T-helper 1 cell treated with Interleukin-12 subunit alpha and Interleukin-12 subunit beta and Interleukin-4 antibody, amounts not matched to agents 30 ng/mL and 1 ng/mL, for 36 hours (primary cell): ENCODE data around the gene TUBB6. TPM values are rescaled to one million over a fixed set of nuclear protein-coding genes. Genes with fewer than 3 reads are reported as not detected.

Experiments
- intact Hi-C: fragments of 100-400 bp; cut with micrococcal nuclease; formaldehyde crosslinking; loops from one replicate; pipeline ENCODE4 v1.15.1; 2024
- total RNA-seq: library from RNA; stranded (reverse); gene quantifications from 2 replicates; pipeline ENCODE4 v1.2.3, GENCODE V29; 2022

TUBB6 gene
- total RNA-seq, 1 donor from 2014 or later: 16.0 TPM

GRCh38 chr18:12290086-12290485 is 18.0 kb upstream of the TUBB6 start:
- intact Hi-C loops: no loop called here

GRCh38 chr18:12291161-12291560 is 16.9 kb upstream of the TUBB6 start:
- intact Hi-C loops: no loop called here

DNA sequence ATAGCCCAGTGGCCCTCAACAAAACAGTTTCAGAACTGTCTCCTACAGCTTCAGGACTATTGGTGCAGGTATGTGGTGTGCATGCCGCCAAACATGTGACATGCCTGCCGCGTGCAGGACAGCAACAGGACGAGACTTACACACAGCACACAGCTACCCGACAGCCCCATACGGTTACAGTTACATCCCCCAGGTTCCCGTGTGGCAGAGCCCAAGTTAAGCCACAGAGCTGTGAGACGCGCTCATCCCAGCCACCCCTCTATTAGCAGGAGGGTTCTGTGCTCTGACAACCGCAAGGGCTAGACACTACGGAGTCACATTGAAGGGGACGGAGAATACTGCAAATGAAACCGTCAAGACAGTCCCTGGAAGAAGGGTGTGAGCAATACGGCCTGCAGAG is 16.4 kb upstream of the TUBB6 start:
- intact Hi-C loops: no loop called here

DNA sequence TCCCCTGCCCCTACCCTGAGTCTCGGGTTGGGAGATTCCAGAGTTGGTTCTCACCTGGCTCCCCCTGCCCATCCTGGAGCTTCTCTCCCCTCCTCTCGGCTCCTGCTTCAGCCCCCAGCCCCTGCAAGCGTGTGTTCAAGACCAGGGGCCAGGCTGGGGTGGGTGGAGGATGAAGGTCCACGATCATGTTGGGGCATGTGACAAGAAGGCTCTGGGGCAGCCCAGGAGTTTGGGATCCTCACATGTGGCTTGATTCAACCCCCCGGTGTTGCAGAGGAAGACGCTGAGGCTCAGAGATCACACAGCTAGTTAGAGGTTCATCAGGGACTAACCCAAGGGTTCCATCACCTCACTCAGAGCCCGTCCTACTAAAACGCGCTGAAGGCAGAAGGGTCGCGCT is 14.2 kb upstream of the TUBB6 start:
- intact Hi-C loops: no loop called here

GRCh38 chr18:12295389-12296086 is 12.5 kb upstream of the TUBB6 start:
- intact Hi-C loops: no loop called here

DNA sequence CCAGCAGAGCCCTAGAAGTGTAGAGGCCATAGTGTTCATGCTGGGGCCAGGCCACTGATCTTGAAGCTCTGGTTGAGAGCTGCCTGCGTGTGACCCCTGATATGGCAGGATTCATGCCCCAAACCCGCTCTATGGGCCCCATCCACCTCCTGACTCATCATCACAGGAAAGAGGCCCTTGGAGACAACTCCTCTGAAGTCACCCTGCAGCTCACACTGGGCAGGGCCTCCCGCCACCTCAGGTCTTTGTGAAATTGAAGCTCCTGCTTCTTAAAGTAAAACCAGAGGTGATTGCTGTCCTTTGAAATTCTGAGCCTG is 12.0 kb upstream of the TUBB6 start:
- intact Hi-C loops: no loop called here

DNA sequence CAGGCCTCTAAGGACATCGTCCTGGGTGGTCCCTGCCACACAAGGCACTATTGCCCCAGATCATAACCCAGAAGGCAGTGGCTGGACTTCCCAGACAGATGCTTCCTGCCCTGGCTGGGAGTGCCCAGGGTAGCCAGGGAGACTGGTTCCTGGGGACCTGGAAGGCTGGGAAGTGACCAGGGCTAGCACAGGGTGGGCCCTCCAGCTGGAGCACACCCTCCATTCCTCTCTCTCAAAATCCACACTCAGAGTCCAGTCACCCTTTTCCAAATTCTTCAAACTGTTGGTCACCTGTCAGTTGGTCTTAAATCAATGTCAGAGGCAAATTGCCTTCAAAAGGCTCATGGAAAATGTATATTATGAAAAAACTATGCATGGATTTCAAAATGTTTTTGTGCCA is 11.6 kb upstream of the TUBB6 start:
- intact Hi-C loops: no loop called here

DNA sequence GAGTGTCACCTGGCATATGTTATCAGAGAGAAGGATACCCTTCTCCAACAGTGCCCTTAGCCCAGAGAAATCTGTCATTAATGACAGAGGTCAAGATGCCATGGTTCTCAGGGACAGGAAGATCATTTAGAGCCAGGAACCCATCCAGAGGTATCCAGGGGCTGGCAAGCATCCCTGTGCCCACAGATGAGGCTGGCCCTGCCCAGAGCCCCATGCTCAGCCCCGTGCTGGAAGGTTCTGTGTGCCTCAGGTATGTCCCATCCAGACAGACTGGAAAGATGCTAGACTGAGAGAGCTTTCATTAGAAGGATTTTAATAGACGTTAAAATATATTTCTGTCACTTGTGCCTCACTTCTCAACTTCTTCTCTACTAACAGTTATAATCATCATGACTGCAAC is 8.2 kb upstream of the TUBB6 start:
- intact Hi-C loops: no loop called here

GRCh38 chr18:12301263-12302005 is 6.6 kb upstream of the TUBB6 start:
- intact Hi-C loops: no loop called here

- intact Hi-C loops: no loop called here
Observed at GRCh38 chr18:12302391-12303147, 5.5 kb upstream of the TUBB6 start.

DNA sequence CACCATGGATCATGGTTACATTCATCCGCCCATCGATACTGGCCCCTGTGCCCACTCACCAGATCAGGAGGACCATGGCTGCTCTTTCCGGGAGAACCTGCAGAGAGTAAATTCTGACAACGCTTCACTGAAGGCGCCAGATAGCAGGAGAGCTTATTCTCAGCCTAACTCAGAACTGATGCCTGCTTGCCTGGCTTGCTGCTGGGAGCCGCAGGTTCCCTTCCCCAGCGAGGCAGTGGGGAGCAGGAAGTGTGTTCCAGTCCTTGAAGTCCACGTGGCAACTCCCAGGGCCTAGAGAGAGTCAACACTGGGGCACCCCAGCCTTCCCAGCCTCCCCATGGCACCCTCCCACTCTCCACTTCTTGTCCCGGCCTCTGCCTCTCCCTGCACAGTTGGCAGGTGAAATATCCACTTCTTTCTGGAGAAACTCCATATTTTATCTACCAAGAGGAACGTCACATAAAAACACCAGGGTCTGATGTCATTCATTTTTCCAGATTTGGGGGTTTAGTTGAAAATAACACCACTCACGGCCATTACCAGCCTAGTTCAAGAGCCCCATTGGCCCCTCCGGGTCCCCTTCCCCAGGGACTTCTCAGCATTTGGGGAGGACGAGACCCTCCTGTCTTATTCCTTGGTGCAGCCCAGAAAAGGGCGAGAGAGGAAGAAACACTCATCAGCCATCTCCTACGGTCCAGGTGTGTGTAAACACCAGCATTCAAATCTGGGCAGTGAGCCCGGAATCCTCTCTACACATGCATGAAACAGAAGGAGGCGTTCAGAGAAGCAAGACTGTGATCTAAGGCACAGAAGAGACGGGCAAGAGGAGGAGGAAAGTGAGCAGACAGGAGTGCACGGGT is 3.5 kb upstream of the TUBB6 start:
- intact Hi-C loops: no loop called here

- intact Hi-C loops: no loop called here
Observed at GRCh38 chr18:12305211-12305610, 2.8 kb upstream of the TUBB6 start.

DNA sequence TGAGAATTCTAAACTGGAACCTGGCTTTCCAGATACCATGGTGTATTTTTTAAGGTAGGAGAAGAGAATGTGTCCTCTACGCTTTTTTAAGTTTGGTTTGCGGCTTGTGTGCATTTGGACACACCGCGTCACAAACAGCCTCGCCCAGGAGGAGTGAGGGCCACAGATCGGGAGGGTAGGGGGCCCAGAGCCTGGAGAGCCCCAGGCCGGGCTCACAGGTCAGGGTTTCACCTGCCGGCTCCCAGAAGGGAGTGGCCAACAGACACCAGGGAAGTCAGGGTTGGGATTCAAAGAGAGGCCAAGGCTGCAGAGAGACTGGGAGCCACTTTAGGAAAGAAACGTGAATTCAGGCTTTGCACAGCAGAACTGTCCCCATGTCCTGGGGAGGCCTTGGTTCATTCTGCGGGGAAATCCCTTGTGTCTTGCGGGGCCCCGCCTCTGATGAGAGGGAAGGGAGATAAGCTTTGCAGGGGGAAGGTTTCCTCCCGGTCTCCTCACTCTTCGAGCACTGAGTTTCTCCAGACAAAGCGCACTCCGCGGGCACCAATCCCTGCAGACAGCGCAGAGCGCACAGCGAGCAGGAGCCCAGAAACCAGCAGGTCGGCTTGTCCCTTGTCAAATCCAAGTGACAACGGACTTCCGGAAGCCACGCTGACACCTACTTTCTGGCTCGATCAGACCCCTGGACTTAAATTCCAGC is 2.0 kb upstream of the TUBB6 start:
- intact Hi-C loops: no loop called here

DNA sequence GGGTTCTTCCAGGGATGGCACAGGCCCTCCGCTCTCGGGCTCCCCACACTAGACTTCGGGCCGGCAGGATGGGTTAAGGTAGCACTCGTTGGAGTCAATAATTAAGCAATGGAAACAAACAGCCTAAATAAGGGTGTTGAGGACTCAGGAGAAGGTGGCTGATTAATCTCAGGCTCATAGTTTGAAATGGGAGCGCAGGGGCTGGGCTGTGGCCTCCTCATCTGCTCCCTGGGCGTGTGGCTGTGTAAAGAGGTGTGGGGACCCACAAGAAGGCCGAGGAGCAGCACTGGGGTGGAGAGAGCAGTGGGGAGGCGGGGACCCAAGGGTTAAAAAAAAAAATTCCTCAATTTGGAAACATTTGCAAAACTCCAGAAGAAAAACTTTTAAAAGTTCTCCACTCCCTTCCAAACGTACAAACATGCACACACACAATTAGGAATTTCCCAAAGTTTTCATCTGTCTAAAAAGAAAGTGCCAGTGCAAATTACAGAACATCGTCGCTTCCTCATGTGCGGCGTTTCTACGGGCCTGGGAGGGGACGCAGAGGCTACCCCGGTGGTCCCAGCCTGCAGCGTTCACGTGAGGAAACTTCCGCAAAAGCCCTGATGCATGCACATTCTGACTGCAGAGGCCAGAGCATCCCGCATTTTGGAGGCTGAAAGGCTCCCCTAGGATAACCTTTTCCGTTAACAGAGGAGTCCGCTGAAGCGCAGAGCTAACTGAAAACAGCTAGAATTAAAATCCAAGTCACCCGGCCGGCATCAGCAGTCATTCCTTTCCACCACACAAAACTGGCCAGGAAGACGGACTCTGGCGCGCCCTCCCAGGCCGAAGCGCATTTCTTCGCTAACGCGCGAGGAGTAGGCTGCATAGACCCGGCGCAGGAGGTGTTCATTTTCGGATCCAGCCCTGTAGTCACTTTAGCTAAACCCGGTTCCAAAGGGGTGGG is 1.0 kb upstream of the TUBB6 start:
- intact Hi-C loops: no loop called here

GRCh38 chr18:12308386-12309100 is 502 bp downstream of the TUBB6 start:
- intact Hi-C loops: loop anchor here (2.0 kb wide), 1 partner anchor 68 kb away; the partner anchor contains the start of gene AFG3L2

- intact Hi-C loops: loop anchor here (2.0 kb wide), 1 partner anchor 67 kb away; the partner anchor contains the start of gene AFG3L2
Observed at GRCh38 chr18:12309683-12310198, 1.7 kb downstream of the TUBB6 start.

- intact Hi-C loops: no loop called here
Observed at GRCh38 chr18:12310762-12311161, 2.7 kb downstream of the TUBB6 start.

- intact Hi-C loops: no loop called here
Observed at GRCh38 chr18:12312976-12313375, 4.9 kb downstream of the TUBB6 start.
